Loucy (cell line): ENCODE measurements around the gene NDE1.

ENCODE experiments used
- H2AFZ ChIP-seq: fragments of 200-600 bp; sonication (generic); 2 replicates; pipeline ENCODE4 v1.6.0; 2016; ENCODE audit warnings: antibody characterized with exemption, mild to moderate bottlenecking, low read length, moderate library complexity
- H3F3A ChIP-seq: fragments of 200-600 bp; 2 replicates; pipeline ENCODE4 v1.6.0; 2016; ENCODE audit warnings: antibody characterized with exemption, low read depth, mild to moderate bottlenecking
- H3K27me3 ChIP-seq: fragments of 200-600 bp; sonication (generic); 2 replicates; pipeline ENCODE4 v1.6.1; 2014; ENCODE audit warnings: low read length, mild to moderate bottlenecking; ENCODE audit not compliant: insufficient read depth, poor library complexity, severe bottlenecking
- H3K36me3 ChIP-seq: fragments of 200-600 bp; sonication (generic); 2 replicates; pipeline ENCODE4 v1.6.1; 2016; ENCODE audit warnings: low read length; ENCODE audit not compliant: insufficient read depth
- H3K4me1 ChIP-seq: fragments of 200-600 bp; sonication (generic); 2 replicates; pipeline ENCODE4 v1.5.1; 2014; ENCODE audit warnings: low read length, mild to moderate bottlenecking; ENCODE audit not compliant: insufficient read depth, poor library complexity, severe bottlenecking
- H3K4me2 ChIP-seq: fragments of 200-600 bp; sonication (generic); 2 replicates; pipeline ENCODE4 v1.6.0; 2014; ENCODE audit warnings: antibody characterized with exemption, low read length, low read depth, mild to moderate bottlenecking; ENCODE audit not compliant: poor library complexity, severe bottlenecking
- H3K4me3 ChIP-seq: fragments of 200-600 bp; sonication (generic); 2 replicates; pipeline ENCODE4 v1.5.1; 2014; ENCODE audit warnings: low read length, mild to moderate bottlenecking, mixed read lengths; ENCODE audit not compliant: poor library complexity, severe bottlenecking
- H3K79me2 ChIP-seq: fragments of 200-600 bp; sonication (generic); 2 replicates; pipeline ENCODE4 v1.6.1; 2014; ENCODE audit warnings: low read length; ENCODE audit not compliant: insufficient read depth
- H3K9ac ChIP-seq: fragments of 200-600 bp; sonication (generic); 2 replicates; pipeline ENCODE4 v1.6.0; 2014; ENCODE audit warnings: mild to moderate bottlenecking, low read depth, low read length, moderate library complexity; ENCODE audit not compliant: poor library complexity, severe bottlenecking
- H3K9me2 ChIP-seq: fragments of 200-600 bp; sonication (generic); replicated peaks from 2 replicates; pipeline ENCODE4 v1.6.1; 2016; ENCODE audit warnings: low read depth, low read length, mixed read lengths
- H3K9me3 ChIP-seq: fragments of 200-600 bp; sonication (generic); 2 replicates; pipeline ENCODE4 v1.6.1; 2014; ENCODE audit warnings: mild to moderate bottlenecking, antibody characterized with exemption, low read length, low read depth; ENCODE audit not compliant: insufficient read depth
- H4K20me1 ChIP-seq: fragments of 200-600 bp; sonication (generic); 2 replicates; pipeline ENCODE4 v1.6.0; 2014; ENCODE audit warnings: antibody characterized with exemption, low read length, mild to moderate bottlenecking; ENCODE audit not compliant: insufficient read depth, poor library complexity, severe bottlenecking
- EZH2phosphoT487 ChIP-seq: fragments of 200-600 bp; IDR thresholded peaks from 2 replicates; pipeline ENCODE4 v1.6.1; 2018; ENCODE audit warnings: antibody characterized with exemption, mild to moderate bottlenecking, moderate library complexity, borderline replicate concordance
- TF ChIP-seq, protein P1 (sequence below): fragments of 200-600 bp; sonication (generic); conservative IDR thresholded peaks from 2 replicates; pipeline ENCODE4 v1.5.1; 2014; ENCODE audit warnings: mild to moderate bottlenecking, antibody characterized with exemption, low read length

NDE1 gene

DNA sequence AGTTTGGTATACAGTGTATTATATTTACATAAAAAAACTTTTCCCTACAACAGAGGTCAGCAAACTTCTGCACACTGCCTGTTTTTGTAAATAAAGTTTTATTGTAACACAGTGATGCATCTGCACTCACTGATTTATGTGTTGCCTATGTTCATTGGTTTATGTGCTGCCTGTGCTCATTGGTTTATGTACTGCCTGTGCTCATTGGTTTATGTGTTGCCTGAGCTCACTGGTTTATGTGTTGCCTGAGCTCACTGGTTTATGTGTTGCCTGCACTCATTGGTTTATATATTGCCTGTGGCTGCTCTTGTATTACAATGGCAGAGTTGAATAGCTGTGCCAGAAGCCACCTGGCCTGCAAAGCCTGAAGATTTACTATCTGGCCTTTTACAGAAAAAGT, 125.2 kb downstream of the NDE1 start:
- Histone ChIP-seq H3K9me2 (no peaks in the 10 kb centered on the region), H3K27me3 (no peaks in the 10 kb centered on the region), H3K36me3 (no peaks in the 10 kb centered on the region), H2AFZ (no peak overlapping the region), H3K4me3 (no peak overlapping the region), H4K20me1 (no peaks in the 10 kb centered on the region), H3F3A (no peaks in the 10 kb centered on the region), H3K4me1 (no peaks in the 10 kb centered on the region), H3K9me3 (no peaks in the 10 kb centered on the region), H3K9ac (no peak overlapping the region), H3K4me2 (no peak overlapping the region), H3K79me2 (no peaks in the 10 kb centered on the region)
- TF ChIP-seq EZH2phosphoT487 = no peak
- TF ChIP-seq, protein P1, sequence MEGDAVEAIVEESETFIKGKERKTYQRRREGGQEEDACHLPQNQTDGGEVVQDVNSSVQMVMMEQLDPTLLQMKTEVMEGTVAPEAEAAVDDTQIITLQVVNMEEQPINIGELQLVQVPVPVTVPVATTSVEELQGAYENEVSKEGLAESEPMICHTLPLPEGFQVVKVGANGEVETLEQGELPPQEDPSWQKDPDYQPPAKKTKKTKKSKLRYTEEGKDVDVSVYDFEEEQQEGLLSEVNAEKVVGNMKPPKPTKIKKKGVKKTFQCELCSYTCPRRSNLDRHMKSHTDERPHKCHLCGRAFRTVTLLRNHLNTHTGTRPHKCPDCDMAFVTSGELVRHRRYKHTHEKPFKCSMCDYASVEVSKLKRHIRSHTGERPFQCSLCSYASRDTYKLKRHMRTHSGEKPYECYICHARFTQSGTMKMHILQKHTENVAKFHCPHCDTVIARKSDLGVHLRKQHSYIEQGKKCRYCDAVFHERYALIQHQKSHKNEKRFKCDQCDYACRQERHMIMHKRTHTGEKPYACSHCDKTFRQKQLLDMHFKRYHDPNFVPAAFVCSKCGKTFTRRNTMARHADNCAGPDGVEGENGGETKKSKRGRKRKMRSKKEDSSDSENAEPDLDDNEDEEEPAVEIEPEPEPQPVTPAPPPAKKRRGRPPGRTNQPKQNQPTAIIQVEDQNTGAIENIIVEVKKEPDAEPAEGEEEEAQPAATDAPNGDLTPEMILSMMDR = no peak

DNA sequence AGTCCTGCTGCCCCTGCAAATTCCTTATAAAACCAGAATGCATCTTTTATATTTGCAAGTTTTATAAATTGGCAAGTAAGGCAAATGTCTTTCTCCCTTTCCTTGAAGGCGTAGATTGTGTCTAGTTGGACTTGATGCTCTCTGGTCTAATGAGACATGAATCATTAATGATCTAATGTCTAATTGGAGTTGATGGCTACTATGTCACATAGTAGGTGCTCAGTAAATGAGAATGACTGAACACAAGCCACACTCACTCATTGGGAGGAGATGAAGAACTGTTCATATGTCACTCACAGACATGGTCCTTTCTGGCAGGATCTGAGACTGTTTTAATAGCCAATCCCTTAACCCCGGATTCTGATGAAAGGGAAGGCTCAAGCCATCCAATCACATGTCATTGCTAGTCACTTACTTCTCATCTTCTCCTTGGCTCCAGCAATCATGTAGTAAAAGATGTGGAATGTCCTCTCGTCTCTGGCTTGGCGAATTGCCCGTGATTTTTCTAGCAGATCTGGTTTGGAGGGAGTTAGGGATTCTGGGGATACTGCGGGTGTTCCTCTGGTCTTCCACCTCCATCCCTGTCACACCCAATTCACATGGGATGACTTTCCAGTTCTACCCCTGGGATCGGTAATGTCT, 125.7 kb downstream of the NDE1 start:
- Histone ChIP-seq H3K4me2 (no peak overlapping the region), H3K4me3 (no peak overlapping the region), H3K4me1 (no peaks in the 10 kb centered on the region), H3K9me3 (no peaks in the 10 kb centered on the region), H3K79me2 (no peaks in the 10 kb centered on the region), H3F3A (no peaks in the 10 kb centered on the region), H3K9me2 (no peaks in the 10 kb centered on the region), H2AFZ (no peak overlapping the region), H3K36me3 (no peaks in the 10 kb centered on the region), H3K9ac (no peak overlapping the region), H4K20me1 (no peaks in the 10 kb centered on the region), H3K27me3 (no peaks in the 10 kb centered on the region)
- no peak for TF ChIP-seq EZH2phosphoT487
- TF ChIP-seq, protein P1 = no peak
